ENCODE data around the gene E2F3.
"Not testable (repeated sequence)": the region's sequence is repeated elsewhere in the genome, so short reads cannot be mapped to it uniquely, and the experiment has no call there.

The E2F3 gene

GRCh38 chr6:20434766-20435165 lies 33.1 kb downstream of the E2F3 start:
- DNase-seq: no peak

GRCh38 chr6:20436719-20437118 lies 35.0 kb downstream of the E2F3 start:
- DNase-seq: no peak

GRCh38 chr6:20437639-20438038 lies 36.0 kb downstream of the E2F3 start:
- no peak for DNase-seq

DNA sequence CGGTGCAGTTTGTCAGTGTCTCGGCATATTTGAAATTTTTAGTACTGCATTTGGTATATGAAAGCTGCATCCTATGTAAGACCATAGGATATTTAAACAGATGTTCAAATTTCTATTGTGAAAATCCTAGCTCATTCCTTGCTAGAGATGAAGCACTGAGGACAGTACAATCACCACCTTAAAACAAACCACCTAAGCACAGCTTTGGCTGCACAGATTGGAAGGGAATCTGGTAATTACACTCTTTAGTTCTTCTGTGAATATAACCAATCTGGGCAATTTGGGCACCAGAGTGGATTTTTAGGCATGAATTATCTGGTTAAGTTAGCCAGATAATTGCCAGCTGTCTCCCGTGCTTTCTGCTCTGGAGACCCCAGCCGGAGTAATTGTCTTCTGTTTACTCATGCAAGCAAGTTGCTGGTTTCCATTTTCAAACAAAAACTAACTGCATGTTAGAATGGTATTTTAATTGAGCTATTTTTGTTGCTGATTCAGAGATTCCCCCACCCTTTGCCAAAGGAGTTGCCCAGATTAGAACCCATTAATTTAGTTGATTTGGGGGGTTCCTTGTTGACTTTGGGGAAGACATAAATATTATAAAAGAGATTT lies 36.9 kb downstream of the E2F3 start:
- no peak for DNase-seq

DNA sequence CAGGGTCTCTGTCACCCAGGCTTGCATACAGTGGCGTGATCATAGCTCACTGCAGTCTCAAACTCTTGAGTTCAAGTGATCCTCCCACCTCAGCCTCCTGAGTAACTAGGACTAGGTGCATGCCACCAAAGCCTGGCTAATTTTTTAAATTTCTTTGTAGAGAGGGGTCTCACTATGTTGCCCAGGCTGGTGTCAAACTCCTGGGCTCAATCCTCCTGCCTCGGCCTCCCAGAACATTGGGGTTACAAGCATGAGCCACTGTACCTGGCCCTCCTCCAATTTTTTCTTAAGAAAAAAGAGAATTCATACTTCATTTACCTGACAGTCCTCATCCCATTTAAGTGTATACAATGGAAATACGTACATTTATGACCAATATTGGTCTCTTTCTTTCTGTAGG lies 37.9 kb downstream of the E2F3 start:
- no peak for DNase-seq

DNA sequence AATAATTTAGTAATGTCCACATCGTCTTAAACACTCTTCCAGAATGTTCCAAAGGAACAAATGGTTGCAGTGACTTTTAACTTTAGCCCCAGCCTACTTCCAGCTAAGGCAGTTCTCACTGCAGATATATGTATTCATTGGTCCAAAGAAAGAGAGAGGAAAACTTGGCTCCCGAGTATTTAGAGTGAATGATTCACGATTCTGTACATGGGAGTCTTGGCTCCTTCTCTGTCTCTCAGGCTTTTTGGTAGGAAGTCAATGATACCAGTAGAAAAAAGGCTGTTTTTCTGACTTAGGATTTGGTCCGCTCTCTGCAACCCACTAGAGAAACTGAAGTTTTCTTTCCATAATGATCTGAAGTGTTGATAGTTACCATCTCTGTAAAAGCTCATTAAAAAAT lies 38.6 kb downstream of the E2F3 start:
- no peak for DNase-seq

- no peak for DNase-seq
Observed at GRCh38 chr6:20441236-20441635, 39.6 kb downstream of the E2F3 start.

GRCh38 chr6:20441921-20442320 lies 40.2 kb downstream of the E2F3 start:
- DNase-seq: no peak

DNA sequence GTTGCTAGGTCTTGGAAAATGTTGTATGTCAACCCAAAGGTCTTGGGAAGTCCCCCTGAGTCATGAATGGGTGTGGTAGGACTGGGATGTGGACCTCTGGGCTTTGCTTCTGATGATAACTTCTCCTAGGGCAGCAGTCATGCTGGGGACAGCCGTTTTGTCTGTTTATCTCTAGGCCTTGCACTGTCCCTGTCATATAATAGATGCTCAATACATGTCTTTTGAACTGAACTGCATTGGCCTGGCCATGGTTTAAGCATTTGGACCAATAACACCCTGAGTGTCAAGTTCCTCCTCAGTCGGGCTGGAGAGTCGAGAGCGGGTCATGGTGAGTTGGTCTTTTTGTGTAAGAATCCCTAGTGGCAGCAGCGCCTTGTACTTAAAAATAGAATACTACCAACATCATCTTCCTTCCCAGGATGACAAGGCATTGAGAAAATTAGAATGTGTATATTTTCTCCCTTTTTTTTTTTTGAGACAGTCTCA lies 43.1 kb downstream of the E2F3 start:
- no peak for DNase-seq

DNA sequence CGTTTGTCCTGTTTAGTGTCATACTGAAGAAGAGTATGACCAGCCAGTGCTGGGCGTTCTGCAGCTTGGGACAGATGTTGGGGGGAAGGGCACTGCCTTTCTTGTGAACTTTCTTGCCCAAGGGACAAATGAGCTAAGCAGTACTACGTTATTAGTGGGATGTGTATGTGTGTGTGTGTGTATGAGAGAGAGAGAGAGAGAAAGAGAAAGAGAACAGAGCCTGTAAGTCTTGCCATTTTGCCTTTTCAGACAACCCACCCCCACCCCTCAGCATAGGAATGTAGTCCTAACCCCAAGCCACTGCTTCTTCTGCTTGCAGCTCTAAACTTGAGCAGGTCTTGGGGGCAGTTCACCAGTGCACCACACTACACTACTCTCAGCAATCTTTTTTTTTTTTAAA lies 45.5 kb downstream of the E2F3 start:
- no peak for DNase-seq

- DNase-seq: no peak
Observed at GRCh38 chr6:20447581-20448132, 46.0 kb downstream of the E2F3 start.

DNA sequence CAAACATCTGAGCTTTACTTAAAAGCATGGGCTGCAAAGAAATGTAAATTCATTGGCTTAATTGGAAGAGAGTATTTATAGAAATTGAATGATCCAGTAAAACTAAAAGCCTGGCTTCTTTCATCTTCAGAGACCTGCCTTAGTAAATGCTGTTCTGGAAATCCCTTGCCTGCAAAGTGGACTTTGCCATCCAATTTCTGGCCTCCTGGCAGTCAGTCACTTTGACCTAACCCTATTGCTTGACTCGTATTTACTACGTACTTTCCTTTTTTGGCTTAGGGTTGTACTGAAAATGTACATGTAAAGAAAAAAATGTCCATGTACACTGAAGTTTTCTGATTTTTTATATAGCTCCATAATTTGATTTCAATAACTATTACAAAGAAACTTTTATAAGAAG lies 47.1 kb downstream of the E2F3 start:
- DNase-seq: no peak

DNA sequence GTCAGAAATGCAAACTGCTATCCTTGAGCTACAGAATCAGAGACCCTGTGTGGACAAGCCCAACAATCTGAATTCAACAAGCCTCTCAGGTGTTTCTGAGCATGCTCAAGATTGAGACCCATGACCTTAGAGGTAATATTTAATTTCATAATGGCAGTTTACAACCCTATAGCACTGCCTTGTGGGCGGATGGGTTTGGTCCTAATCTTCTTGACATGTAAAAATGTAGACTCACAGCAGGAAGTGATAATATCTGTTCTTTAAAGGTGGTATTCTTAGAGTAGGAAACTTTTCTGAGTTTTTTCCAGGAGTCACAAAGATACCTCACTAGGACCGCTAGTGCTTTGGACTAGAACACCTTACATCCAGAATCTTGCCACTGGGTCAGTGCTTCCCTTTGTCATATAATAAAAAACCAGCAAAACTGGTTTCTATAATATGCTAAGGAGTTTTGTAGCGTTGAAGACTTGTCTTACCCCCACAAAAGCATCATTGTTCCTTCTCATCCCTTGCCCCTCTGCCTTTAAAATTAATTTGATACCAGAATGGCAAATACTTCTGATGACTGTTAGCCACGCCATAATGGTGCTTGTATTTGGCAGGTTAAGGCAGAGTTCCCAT lies 52.6 kb downstream of the E2F3 start:
- no peak for DNase-seq

GRCh38 chr6:20455251-20455940 lies 53.7 kb downstream of the E2F3 start:
- no peak for DNase-seq

DNA sequence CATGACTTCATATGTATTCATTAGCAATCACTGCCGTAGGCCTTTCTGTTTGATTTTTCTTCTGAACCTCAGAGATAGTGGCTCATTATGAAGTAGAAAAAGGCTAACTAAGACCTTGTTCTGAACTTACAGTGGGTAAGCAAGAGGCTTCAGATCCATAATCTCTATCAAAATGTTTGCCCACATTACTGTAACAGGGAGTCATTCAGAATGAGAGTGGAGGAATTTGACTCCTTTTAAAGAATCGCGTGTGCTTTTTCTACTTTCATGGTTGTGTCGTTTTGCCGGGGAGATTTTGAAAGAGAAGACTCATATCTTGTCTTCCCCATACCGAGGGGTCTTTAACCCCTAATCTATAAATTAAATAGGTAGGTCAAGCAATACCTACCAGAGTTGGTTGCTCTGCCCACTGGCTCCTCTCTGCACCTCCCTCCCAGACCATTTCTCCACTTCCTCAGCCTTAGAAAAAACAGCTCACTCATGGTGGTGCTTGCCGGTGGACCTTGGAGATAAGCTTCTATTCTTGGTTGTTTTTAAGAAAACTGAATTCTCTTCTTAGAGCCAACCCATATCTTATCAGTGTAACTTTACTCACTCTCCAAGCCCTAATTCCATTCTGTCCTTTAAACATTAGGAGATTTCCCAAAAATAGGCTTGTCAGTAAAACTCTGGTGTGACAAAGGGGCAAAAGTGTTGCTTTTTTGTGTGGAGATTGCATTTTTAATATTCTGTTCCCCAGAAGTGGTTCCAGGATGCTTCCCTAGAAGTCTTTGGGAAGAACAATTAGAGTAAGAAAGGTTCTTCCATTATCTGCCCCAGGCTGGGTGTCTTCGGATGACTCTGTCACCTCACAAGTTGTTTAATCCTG lies 56.6 kb downstream of the E2F3 start:
- no peak for DNase-seq

- DNase-seq: no peak
Observed at GRCh38 chr6:20459682-20460081, 58.0 kb downstream of the E2F3 start.

- DNase-seq: no peak
Observed at GRCh38 chr6:20461576-20461975, 59.9 kb downstream of the E2F3 start.

GRCh38 chr6:20463396-20463795 lies 61.7 kb downstream of the E2F3 start:
- no peak for DNase-seq

DNA sequence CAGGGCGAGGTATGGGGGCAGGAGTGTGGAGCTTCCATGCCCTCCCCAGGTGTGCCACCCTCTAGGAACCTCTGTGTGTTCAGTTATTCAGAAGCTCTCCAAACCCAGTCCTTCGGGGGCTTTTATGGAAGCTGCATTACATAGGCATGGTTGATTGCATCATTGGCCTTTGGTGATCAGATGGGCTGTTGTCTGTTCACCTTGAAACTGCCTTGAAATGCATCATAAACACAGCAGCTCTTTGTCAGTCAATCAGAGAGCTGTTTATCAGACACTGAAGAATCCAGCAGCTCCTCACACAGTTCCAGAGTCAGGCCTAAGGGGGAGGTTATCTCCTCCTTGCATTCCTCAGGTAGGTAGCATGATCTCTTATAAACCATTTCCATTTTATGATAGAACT lies 62.4 kb downstream of the E2F3 start:
- no peak for DNase-seq

- no peak for DNase-seq
Observed at GRCh38 chr6:20464847-20465246, 63.2 kb downstream of the E2F3 start.

GRCh38 chr6:20465616-20466015 lies 63.9 kb downstream of the E2F3 start:
- not testable (repeated sequence) for DNase-seq

- DNase-seq: no peak
Observed at GRCh38 chr6:20467437-20467836, 65.8 kb downstream of the E2F3 start.

DNA sequence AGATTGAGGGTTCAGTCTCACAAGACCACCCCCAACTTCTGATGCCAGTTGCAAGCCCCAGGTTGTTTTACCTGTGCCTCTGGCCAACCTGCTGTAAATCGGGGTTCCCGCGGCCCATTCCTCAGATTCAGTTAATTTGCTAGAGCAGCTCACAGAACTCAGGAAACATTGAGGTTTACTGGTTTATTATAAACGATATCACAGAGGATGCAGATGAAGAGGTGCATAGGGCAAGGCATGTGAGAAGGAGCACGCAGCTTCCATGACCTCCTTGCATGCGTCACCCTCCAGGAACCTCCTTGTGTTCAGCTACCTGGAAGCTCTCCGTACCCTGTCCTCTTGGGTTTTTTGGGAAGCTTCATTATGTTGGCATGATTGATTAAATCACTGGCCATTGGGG lies 66.5 kb downstream of the E2F3 start:
- DNase-seq: no peak
